ELR (cell line): ENCODE measurements around the gene BDKRB2.

ENCODE experiments used
- DNase-seq: peaks from one replicate; pipeline ENCODE4 v3.0.0-alpha.2; 2015; ENCODE audit warnings: low read depth

Gene BDKRB2

DNA sequence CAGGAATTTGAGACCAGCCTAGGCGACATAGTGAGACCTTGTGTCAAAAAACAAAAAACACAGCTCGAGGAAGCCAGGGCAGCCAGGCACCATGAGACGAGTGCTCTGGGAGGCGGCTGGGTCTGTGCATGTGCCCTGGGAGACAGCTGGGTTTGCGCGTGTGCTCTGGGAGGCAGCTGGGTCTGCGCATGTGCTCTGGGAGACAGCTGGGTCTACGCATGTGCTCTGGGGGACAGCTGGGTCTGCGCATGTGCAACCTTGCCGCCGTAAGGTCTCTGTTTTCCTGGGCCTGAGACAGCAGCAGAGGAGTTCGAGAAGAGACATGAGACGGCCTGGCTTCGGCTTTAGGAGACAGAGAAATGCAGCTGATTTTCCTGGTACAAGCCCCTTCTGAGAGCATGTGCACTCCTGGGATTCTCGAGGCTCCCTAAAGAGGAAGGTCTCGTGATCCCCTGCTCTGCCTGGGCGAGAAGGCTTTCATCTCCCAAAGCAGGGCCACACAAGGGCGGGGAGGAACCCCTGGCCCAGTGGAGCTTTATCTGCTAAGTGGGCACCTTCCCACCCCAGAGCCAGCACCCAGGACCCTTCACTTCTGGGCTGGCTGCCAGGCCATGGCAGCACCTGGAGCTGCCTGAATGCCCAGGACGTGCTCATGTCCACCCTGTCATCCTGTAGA lies 47.8 kb downstream of the BDKRB2 start:
- DNase-seq: no peak

DNA sequence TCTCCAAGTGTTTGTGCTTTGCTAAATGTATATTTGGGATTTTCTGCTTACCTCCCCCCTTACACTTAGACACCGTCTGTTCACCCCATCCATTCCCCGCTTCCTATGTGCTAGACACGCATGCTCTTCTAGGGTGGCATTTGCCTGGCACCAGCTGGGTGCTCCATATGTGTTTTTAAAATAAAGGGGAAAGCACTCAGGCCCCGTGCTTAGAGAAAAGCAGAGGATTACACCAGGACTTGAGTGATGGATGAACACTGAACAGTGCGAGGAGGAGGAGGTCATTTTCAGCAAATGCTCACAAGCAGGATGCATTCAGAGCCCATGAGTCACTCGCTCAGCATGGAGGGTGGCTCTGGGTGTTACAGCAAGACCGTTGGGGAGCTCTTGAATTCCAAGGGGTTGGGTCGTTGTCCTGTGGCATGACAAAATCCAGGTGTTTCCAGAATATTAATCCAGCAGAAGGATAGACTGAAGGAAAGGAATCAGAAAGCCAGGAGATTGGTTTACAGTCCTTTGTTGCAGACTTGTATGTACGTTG lies 48.4 kb downstream of the BDKRB2 start:
- DNase-seq: peak; percentile 94

DNA sequence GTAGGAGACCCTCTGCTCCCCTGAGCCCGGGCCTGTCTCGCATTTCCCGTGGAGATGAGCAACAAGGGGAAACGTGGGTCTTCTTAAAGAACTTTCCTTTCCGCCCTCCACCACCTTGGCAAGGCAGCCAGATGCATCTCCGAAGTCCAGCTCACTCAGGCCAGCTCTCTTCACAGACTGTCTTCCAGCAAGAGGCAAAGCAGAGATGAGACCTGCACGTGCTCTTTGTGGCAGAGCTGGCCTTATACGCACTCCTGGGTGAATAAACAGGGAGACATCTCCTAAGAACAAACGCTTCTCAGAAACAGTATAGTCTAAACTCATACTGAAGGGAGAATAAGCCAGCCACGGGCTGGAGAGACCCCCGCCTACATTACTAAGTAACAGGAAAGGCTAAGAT lies 50.0 kb downstream of the BDKRB2 start:
- DNase-seq: no peak

DNA sequence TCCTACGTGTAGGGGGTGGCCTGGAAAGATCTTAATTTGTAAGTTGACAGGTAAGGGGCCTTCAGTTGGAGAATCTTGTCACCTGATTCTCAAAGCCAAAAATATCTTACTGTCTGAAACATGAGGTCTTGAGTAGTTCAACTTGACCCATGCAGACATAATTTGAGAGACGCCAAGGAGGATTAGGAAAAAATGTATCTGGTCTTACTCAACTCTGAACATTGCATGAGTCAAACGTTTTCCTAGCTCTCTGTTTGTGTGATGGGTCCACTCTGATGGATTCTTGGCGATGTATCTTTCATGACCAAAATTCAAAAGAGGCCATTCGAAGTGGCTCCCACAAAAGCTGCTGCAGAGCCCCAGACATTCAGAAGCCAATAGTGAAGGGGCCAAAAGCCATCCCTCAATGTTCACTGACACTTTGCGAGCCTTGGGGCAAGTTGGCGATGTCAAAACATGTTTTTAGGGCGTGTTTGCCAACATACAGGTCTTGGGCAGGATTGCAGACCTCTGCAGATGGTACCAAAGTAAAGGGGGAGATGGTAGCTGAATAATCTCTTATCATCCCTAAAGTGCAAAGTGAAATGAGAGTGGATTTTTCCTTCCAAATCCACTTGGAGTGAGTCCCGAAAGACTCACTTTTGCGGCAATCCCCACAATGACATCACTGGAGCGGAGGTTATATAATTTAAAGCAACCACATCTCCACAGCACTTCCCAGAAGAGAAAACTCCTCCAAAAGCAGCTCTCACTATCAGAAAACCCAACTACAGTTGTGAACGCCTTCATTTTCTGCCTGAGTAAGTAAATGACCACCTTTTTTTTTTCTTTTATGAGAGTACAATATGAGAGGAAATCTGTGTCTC lies 51.1 kb downstream of the BDKRB2 start, which contains the start of gene BDKRB1:
TSS of gene BDKRB1 (plus strand) at position 710 of the 866 bp plus-strand sequence. CDS start 7,473 bp downstream, outside the sequence.
- DNase-seq: peak; percentile 87

DNA sequence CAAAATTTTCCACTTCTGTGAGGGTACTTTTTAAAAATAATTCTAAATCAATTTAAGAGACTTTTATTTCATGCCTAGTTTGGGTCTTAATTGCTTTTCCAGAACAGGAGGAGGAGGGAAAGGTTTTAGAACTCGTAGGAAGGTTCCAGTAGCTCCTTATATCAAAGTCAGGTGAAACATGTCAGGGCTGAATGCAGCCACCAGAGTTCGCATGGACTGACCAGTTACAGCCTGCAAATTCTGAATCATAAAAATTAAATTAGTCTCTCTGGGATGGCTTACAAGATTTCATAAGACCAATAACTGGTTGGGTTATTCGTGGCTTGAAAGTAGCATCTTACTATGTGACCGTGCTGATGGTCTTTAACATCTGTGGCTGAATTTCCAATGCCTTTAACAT lies 51.8 kb downstream of the BDKRB2 start:
- no peak for DNase-seq

DNA sequence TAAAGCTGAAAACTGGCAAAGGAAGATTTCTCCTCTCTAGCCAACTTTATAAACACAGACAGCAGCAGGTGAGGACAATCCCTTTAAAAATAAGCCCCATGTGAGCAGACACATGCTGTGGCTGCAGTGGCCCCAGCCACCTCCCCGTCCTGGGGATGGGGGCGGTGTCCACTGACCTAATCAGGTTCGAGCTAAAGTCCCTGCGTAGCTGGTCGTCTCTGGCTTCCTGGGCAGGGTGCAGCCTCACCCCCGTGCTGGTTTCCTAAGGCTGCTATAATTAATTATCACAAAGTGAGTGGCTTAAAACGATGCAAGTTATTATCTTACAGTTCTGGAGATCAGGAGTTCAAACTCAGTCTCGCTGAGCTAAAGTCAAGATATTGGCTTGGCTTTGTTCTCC lies 52.4 kb downstream of the BDKRB2 start:
- no peak for DNase-seq

DNA sequence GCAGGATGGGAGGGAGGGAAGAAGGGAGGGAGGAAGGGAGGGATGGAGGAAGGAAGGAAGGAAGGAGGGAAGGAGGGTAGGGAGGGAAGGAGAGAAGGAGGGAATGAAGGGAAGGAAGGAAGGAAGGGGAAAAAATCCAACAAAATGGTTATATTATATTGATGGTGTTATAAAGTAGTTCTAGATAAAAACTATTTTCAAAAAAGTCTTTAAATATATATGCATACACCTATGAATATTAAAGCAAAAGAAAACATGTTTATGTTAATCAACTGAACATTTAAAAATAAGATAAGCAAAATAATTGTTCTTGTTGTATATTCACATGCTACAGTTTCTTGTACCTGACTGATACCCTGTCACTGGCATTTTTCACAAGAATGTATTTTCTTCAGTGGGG lies 53.3 kb downstream of the BDKRB2 start:
- DNase-seq: no peak

DNA sequence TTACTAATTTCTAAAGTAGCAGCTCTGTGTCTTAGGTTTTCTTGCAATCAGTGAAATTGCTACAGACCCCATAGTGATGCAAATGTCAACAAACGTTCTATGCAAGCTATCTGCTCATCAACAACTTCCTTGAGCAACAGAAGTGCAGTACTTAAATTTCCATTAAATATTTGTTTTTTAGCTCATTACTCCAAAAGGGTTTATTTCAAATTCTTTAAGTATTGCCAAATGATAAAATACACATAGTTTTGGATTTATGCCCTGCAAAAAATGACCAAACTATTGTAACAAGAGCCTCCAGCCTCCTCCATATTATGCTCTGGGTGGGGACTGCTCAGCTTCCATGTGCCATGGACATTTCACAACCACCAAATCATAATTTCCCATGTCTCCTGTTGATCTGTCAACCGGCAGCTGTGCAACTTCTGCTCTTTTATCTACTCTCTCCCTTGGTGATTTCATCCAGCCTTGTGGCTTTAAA lies 55.7 kb downstream of the BDKRB2 start:
- no peak for DNase-seq

DNA sequence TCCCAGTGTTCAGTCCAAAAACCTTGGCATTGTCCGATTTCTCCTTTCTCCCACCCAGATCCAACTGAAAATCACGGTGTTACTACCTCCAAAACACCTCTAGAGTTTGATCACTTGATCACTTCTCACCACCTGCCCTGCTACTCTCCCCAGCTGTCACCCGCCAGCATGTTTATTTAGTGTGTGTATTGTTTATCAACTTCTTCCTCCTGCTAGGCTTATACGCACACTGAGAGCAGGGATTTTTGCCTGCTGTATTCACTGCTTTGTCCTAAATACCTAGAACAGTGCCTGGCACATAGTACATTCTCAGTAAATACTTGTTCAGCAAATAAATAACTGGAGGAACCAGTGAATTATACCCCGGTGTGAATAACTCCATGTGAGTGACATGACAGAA lies 56.4 kb downstream of the BDKRB2 start:
- DNase-seq: no peak

DNA sequence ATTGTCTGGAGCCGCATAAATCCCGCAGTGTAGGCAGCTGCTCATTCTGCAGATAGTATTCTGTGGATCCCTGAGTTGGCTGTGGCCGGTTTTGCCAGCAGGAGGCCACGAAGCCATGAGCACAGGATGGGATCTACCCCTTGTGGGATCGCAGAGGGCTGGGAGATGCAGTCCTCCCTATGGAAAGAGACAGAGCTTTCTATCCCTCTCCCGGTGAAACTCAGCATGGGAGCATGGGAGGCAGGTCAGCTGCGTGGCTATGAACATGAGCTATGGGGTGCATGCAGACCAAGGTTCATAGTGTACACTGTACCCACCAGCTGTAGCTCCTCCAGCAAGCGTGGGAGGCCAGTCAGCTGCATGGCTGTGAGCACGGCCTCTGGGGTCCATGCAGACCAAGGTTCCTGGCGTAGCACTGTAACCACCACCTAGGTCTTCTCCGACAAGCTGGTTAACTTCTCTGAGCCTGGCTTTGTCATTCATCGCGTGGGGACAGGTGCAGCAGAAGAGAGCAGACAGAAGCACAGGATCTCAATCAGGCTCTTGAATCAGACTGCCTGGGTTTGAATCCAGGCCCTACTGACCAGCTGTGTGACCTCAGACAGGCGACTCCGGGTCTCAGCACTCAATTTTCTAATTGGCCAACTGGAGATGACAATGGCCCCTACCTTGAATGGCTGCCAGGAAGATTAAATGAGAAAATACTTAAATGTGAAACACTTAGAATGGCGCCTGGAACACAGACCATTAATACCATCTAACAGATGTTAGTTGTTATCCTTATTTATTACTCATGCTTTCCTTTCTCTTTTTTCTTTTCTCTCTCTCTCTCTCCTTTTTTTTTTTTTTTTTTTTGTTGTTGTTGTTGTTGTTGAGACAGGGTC lies 57.4 kb downstream of the BDKRB2 start:
- DNase-seq: no peak

DNA sequence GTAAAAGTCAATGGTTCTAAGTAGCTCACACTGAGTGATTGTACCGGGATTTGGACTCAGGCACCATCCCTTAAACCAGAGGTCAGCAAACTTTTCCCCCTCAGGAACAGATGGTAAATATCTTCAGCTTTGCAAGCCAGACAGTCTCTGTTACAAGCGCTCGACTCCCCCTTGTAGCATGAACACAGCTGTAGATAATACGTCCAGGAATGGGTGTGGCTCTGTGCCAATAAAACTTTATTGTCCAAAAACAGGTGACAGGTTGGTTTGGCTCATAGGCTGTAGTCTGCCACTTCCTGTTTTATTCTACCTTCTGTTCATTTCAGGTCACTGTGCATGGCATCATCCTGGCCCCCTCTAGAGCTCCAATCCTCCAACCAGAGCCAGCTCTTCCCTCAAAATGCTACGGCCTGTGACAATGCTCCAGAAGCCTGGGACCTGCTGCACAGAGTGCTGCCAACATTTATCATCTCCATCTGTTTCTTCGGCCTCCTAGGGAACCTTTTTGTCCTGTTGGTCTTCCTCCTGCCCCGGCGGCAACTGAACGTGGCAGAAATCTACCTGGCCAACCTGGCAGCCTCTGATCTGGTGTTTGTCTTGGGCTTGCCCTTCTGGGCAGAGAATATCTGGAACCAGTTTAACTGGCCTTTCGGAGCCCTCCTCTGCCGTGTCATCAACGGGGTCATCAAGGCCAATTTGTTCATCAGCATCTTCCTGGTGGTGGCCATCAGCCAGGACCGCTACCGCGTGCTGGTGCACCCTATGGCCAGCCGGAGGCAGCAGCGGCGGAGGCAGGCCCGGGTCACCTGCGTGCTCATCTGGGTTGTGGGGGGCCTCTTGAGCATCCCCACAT lies 58.9 kb downstream of the BDKRB2 start:
- DNase-seq: no peak

DNA sequence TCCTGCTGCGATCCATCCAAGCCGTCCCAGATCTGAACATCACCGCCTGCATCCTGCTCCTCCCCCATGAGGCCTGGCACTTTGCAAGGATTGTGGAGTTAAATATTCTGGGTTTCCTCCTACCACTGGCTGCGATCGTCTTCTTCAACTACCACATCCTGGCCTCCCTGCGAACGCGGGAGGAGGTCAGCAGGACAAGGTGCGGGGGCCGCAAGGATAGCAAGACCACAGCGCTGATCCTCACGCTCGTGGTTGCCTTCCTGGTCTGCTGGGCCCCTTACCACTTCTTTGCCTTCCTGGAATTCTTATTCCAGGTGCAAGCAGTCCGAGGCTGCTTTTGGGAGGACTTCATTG lies 59.5 kb downstream of the BDKRB2 start:
- DNase-seq: no peak

DNA sequence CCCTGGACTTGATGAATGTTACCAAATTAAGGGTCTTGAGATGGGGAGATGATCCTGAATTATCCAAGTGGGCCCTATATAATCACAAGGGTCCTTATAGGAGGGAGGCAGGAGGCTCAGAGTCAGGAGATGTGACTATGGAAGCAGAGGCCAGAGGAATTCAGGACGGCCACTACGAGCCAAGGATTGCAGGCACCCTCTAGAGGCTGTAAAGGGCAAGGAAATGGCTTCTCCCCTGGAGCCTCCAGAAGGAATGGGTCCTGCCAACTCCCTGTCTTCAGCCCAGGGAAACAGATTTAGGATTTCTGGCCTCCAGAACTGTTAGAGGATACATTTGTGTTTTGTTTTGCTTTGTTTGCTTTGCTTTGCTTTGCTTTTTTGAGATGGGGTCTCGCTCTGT lies 60.2 kb downstream of the BDKRB2 start:
- DNase-seq: peak; percentile 72

DNA sequence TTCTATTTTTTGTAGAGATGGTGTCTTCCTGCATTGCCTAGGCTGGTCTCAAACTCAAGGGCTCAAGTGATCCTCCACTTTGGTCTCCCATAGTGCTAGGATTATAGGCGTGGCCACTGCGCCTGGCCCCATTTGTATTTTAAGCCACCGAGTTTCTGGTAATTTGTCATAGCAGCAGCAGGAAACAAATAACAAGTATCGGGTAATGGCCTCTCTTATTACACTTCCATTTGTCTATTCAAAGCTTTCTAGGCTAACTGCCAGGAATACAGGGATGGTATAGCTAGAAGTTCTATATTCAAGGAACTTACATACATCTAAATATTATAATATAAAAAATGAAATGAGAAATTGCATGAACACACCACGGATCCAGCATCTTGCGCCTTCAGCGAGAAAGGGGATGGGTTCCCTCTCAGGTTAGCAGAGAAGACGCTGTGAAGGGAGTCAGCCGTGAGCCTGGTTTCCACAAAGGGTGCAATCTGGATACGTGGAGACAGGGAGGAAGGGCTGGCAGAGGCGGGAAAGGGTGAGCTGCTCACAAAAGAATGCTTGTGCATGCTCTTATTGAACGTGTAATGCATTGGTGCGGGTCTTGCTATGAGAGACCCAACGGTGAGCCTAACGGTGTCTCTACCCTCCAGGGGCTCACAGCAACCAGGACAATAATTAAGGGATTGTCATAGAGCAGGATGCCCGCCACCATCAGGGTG lies 60.9 kb downstream of the BDKRB2 start:
- no peak for DNase-seq

DNA sequence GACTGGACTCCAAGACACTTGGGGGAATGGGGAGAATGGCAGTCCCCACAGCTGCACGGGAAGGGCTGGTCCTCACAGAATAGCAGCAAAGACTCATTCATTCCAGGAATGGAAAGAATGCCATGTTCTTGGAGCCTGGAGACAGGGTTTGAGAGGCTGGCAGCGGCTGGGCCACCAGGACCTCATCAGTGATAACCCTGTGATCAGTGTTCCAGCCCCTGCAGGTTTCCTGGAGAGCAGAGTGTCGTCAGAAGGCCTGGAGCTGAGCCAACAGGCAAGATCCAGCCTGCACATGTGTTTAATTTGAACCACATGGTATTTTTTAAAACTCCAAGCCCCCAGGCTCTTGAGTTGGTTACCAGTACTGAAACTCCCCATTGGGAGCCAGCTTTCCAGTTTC lies 62.7 kb downstream of the BDKRB2 start:
- DNase-seq: peak; percentile 60

DNA sequence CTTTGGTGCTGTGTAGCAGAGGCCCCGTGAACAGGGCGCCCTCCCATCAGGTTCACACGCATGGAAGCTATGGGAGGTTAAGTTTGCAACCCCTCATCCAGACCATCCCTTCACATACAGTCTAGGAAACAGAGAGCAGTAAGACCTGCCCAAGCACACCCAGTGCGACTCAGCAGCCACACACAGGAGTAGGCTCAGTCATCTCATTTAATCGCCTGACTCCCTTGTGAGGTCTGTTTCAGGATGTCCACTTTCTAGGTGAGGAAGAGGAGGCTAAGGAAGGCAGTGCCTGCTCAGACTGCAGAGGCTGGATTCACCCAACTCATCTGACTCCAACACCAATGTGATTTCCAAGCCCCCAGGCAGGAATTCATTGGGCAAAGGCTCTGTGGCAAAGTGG lies 63.3 kb downstream of the BDKRB2 start:
- DNase-seq: peak; percentile 77

DNA sequence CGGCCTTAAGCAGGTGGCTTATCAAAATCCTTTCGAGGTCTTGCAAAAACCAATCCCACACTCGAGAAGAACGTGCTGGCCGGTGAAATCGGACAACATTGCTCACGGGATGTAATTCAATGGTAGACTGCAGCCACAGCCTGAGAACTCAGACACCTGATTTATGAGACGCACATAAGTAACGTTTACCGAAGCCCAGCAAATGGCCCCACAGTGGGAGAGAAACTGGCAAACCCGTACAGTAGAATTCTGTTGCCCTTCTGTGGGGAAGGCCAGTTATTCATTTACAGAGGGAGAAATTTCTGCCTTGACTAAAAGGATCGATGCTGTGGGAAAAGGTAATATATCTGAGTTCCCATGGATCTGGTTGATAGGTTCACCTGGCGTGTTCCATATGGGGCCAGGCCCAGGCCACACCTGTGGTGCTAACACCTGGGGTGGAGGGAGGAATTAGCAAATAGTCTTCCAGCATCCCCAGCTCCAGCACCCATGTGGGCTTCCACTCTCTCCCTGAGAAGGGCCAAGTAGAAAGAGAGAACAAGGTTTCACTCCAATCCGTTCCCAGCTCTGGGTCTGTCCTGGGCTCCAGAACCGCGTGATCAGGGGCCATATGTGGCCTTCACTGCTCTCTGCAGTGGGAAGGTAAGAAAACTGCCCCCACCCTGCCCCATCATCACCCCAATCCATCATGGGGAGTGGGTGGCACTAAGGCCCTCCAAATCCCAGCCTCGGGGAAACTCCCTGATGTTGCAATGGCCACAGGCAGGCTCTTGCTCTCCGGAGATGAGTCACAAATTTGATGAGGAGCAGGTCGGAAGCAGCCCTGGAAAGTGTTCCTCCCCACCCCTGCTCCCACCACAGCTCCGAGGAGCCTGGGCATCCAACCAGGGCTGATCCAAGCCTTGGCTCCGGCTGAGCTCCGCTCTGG lies 64.1 kb downstream of the BDKRB2 start:
- peak; percentile 99 for DNase-seq

DNA sequence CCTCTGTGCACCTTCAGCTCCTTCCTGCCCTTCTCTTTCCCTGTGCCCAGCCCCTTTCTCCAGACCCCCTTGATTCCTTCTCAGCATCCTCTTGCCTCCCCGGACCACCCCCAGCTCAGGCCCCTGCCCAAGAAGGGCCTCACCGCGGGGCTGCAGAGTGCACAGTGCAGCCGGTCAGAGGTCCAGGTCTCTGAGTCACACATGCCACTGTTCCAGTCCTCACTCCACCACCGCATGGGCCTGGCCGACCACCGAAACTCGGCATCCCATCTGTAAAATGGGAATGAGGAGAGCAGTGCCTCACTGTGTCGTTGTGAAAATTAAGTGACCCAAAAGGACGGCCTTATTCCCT lies 64.7 kb downstream of the BDKRB2 start:
- peak; percentile 78 for DNase-seq
